CD4-positive, alpha-beta T cell (primary cell): Measurements from ENCODE around the gene PLXNB2. TPM values are rescaled to one million over a fixed set of nuclear protein-coding genes. Genes with fewer than 3 reads are reported as not detected.

Experiments used
- ATAC-seq: fragments of 200-7000 bp; cut with Tn5 transposase; one replicate; pipeline ENCODE4 v1.10.0; 2022; ENCODE audit warnings: mild to moderate bottlenecking; ENCODE audit not compliant: poor library complexity
- CTCF ChIA-PET: fragments of 350-600 bp; sonication (Branson Sonifier 250); formaldehyde crosslinking; loops from one replicate; lab custom pipeline; 2021; ENCODE audit warnings: antibody characterized with exemption, inconsistent platforms; lab: Charles Lee
- POLR2A ChIA-PET: fragments of 350-600 bp; sonication (Branson Sonifier 250); formaldehyde crosslinking; loops from one replicate; lab custom pipeline; 2021; ENCODE audit warnings: antibody characterized with exemption, inconsistent platforms; lab: Charles Lee
- DNase-seq, 14 experiments: peaks; one replicate each; pipeline ENCODE4 v3.0.0-alpha.2; 2013 to 2020; ENCODE audit warnings: mixed read lengths in 2 of 14
- H3K27ac ChIP-seq, 2 donors: one replicate each; pipeline versions ENCODE4 v1.5.1 to v1.7.0; 2013; ENCODE audit warnings: low read length in 2 of 2, low read depth in 1 of 2, mild to moderate bottlenecking in 1 of 2
- H3K27me3 ChIP-seq, 2 experiments: 1 replicate in 1 of 2; 2 replicates in 1 of 2; pipeline versions ENCODE4 v1.6.1 to v1.7.0; 2013; ENCODE audit warnings: low read length in 2 of 2, control low read depth in 1 of 2, mild to moderate bottlenecking in 1 of 2, moderate library complexity in 1 of 2; ENCODE audit not compliant: insufficient read depth in 2 of 2, control insufficient read depth in 1 of 2
- H3K36me3 ChIP-seq: one replicate; pipeline ENCODE4 v1.6.1; 2013; ENCODE audit warnings: low read length, control low read depth; ENCODE audit not compliant: insufficient read depth
- H3K4me1 ChIP-seq: one replicate; pipeline ENCODE4 v1.6.1; 2013; ENCODE audit warnings: low read length, control low read depth; ENCODE audit not compliant: insufficient read depth
- H3K4me3 ChIP-seq: one replicate; pipeline ENCODE4 v1.5.1; 2013; ENCODE audit warnings: mild to moderate bottlenecking, low read length, moderate library complexity
- H3K9me3 ChIP-seq, 2 experiments: 1 replicate in 1 of 2; 2 replicates in 1 of 2; pipeline versions ENCODE4 v1.6.1 to v1.7.0; 2013; ENCODE audit warnings: low read length in 2 of 2, mild to moderate bottlenecking in 2 of 2, control low read depth in 1 of 2, moderate library complexity in 1 of 2; ENCODE audit not compliant: control insufficient read depth in 1 of 2, insufficient read depth in 1 of 2
- H3K27ac Mint-ChIP-seq: one replicate; pipeline ENCODE4 v1.8.0; 2020; ENCODE audit warnings: mixed read lengths
- H3K27me3 Mint-ChIP-seq: one replicate; pipeline ENCODE4 v1.8.0; 2021; ENCODE audit warnings: mixed read lengths
- H3K36me3 Mint-ChIP-seq: one replicate; pipeline ENCODE4 v1.8.0; 2021; ENCODE audit warnings: low read depth, mixed read lengths
- H3K4me1 Mint-ChIP-seq: one replicate; pipeline ENCODE4 v1.8.0; 2021; ENCODE audit warnings: low read depth, mixed read lengths
- H3K4me3 Mint-ChIP-seq: one replicate; pipeline ENCODE4 v1.8.0; 2020; ENCODE audit warnings: mild to moderate bottlenecking, mixed read lengths
- H3K9me3 Mint-ChIP-seq: one replicate; pipeline ENCODE4 v1.8.0; 2020; ENCODE audit warnings: mixed read lengths
- intact Hi-C, 2 experiments: fragments of 100-400 bp; cut with DNase I in 1 of 2; cut with micrococcal nuclease in 1 of 2; formaldehyde crosslinking; loops; one replicate each; pipeline versions ENCODE4 v1.15.1 to v1.9.0; 2023 to 2025; cut with DNase I, micrococcal nuclease
- total RNA-seq, 174 experiments: library from RNA in 2 of 174; stranded (reverse) in 2 of 174; gene quantifications; one replicate each; pipeline ENCODE4 v1.2.3 and lab custom pipeline; 2021 to 2026
- TF ChIP-seq, protein P1 (sequence below): fragments of 200-600 bp; IDR thresholded peaks from one replicate; pipeline ENCODE4 v1.8.0; 2022; ENCODE audit warnings: antibody characterized with exemption, mild to moderate bottlenecking

Gene PLXNB2
- total RNA-seq, 2 experiments from 2014 or later, result 2.8 to 3.9 TPM

DNA sequence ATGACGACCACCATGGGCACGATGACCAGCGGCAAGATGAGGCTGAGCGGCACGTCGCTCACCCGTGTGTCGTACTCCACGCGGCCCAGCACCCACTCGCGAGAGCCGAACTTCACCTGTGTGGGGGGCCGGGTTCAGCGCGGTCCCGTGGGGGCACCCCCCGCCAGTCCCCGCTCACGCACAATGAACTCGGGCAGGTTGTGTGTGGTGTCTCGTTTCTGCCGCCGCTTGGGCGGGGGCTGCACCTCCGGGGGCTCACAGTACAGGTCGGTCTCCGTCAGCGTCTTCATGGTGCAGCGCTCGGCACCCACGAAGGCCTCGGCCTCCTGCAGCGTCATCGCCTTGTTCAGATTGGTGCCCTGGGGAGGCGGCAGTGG is 26.1 kb downstream of the PLXNB2 start:
- intact Hi-C loops, result no loop called here
- TF ChIP-seq, protein P1, sequence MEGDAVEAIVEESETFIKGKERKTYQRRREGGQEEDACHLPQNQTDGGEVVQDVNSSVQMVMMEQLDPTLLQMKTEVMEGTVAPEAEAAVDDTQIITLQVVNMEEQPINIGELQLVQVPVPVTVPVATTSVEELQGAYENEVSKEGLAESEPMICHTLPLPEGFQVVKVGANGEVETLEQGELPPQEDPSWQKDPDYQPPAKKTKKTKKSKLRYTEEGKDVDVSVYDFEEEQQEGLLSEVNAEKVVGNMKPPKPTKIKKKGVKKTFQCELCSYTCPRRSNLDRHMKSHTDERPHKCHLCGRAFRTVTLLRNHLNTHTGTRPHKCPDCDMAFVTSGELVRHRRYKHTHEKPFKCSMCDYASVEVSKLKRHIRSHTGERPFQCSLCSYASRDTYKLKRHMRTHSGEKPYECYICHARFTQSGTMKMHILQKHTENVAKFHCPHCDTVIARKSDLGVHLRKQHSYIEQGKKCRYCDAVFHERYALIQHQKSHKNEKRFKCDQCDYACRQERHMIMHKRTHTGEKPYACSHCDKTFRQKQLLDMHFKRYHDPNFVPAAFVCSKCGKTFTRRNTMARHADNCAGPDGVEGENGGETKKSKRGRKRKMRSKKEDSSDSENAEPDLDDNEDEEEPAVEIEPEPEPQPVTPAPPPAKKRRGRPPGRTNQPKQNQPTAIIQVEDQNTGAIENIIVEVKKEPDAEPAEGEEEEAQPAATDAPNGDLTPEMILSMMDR, result no peak
- Histone ChIP-seq H3K27me3 (no peaks in the 10 kb centered on the region), H3K4me3 (no peak overlapping the region), H3K36me3 (no peaks in the 10 kb centered on the region), H3K9me3 (peaks cover 0 to 9% of the 10 kb centered on the region in 2 experiments), H3K4me1 (no peaks in the 10 kb centered on the region), H3K27ac (no peak overlapping the region)
- ChIA-PET POLR2A (no interaction called here), CTCF (no interaction called here)
- Mint-ChIP-seq H3K27ac (no peak overlapping the region), H3K36me3 (no peaks in the 10 kb centered on the region), H3K4me3 (no peak overlapping the region), H3K27me3 (no peaks in the 10 kb centered on the region), H3K4me1 (no peaks in the 10 kb centered on the region), H3K9me3 (no peaks in the 10 kb centered on the region)
- no peak for DNase-seq
- no peak for ATAC-seq

DNA sequence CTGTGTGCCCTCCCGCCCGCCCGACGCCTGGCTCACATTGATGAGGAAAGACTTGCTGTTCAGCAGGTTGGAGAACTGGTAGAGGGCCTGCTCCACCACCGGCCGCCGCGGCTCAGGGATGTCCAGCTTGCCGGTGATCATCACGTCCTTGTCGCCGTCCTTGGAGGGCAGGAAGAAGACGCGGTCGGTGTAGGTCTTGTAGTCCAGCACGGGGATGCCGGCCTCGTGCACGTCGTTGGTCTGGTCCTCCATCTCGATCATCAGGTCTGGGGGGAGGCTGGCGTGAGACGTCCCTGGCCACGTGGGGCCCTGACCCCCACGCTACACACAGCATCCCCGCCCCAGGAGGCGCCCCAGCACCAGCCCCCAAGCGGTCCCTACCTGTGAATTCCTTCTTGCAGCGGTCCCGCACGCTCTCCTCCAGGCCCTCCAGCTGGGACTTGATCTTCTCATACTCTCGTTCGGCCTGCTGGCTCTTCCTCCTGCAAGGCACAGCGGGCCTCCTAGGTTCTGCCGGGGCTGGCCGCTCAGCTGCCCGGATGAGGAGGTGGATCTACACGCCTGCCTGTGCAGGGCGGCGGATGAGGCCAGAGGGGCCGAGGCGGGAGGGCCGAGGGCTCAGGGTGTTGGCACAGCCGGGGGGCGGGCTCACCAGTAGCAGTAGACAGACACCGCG is 26.6 kb downstream of the PLXNB2 start:
- H3K4me3 Mint-ChIP-seq, result no peak overlapping the region
- Histone ChIP-seq H3K4me3 (no peak overlapping the region), H3K27ac (no peak overlapping the region), H3K4me1 (no peaks in the 10 kb centered on the region), H3K9me3 (peaks cover 0 to 14% of the 10 kb centered on the region in 2 experiments), H3K36me3 (no peaks in the 10 kb centered on the region), H3K27me3 (no peaks in the 10 kb centered on the region)
- H3K4me1 Mint-ChIP-seq, result no peaks in the 10 kb centered on the region
- ChIA-PET POLR2A (no interaction called here), CTCF (no interaction called here)
- H3K27me3 Mint-ChIP-seq, result no peaks in the 10 kb centered on the region
- ATAC-seq (no peak), DNase-seq (no peak)
- H3K36me3 Mint-ChIP-seq, result no peaks in the 10 kb centered on the region
- intact Hi-C loops, result no loop called here
- no peak overlapping the region for H3K27ac Mint-ChIP-seq
- TF ChIP-seq, protein P1, result no peak
- no peaks in the 10 kb centered on the region for H3K9me3 Mint-ChIP-seq

DNA sequence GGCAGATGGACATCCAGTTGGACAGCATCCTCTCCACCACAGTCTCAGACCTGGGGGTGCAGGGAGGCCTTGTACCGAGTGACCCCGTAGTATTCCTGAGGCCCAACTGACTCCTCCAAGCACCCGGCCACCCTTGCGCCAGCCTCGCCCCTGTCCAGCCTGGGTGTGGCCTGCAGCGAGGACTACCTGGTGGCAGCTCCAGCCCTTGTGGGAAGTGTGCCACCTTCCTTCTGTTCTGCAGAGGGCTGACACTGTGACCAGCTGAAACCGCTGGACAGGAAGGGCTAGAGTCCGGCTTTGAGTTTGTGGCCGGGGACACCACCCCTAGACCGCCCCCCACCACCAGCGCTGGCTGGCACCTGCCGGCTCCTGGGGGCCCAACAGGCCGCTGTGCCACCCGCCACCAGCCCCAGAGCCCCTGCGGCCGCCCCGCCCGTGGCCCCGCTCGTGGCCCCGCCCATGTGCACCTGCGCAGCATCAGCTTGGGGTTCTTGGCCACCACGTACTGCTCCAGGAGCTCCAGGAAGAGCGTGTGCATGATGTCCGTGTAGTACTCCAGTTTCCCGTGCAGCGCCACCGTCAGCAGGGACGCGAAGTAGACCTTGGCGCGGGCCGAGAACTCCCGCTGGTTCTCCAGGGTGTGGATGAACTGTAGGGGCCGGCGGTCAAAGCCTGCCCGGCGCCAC is 27.3 kb downstream of the PLXNB2 start:
- DNase-seq (no peak), ATAC-seq (no peak)
- ChIA-PET POLR2A (no interaction called here), CTCF (interaction anchor here (1.5 kb wide), 1 partner anchor 62 kb away, joined by 3 read pairs; no protein-coding TSS in a partner anchor)
- H3K4me3 Mint-ChIP-seq, result no peak overlapping the region
- Histone ChIP-seq H3K9me3 (peaks cover 0 to 15% of the 10 kb centered on the region in 2 experiments), H3K4me1 (no peaks in the 10 kb centered on the region), H3K4me3 (no peak overlapping the region), H3K36me3 (no peaks in the 10 kb centered on the region), H3K27ac (no peak overlapping the region), H3K27me3 (no peaks in the 10 kb centered on the region)
- intact Hi-C loops, result no loop called here
- no peaks in the 10 kb centered on the region for H3K4me1 Mint-ChIP-seq
- H3K27ac Mint-ChIP-seq, result no peak overlapping the region
- no peaks in the 10 kb centered on the region for H3K27me3 Mint-ChIP-seq
- H3K36me3 Mint-ChIP-seq, result no peaks in the 10 kb centered on the region
- H3K9me3 Mint-ChIP-seq, result no peaks in the 10 kb centered on the region
- TF ChIP-seq, protein P1, result no peak
